Loucy (cell line): Measurements from ENCODE around the gene NXPH1.

Experiments
- H2AFZ ChIP-seq: fragments of 200-600 bp; sonication (generic); 2 replicates; pipeline ENCODE4 v1.6.0; 2016; ENCODE audit warnings: antibody characterized with exemption, mild to moderate bottlenecking, low read length, moderate library complexity
- H3F3A ChIP-seq: fragments of 200-600 bp; 2 replicates; pipeline ENCODE4 v1.6.0; 2016; ENCODE audit warnings: antibody characterized with exemption, low read depth, mild to moderate bottlenecking
- H3K27me3 ChIP-seq: fragments of 200-600 bp; sonication (generic); 2 replicates; pipeline ENCODE4 v1.6.1; 2014; ENCODE audit warnings: low read length, mild to moderate bottlenecking; ENCODE audit not compliant: insufficient read depth, poor library complexity, severe bottlenecking
- H3K36me3 ChIP-seq: fragments of 200-600 bp; sonication (generic); 2 replicates; pipeline ENCODE4 v1.6.1; 2016; ENCODE audit warnings: low read length; ENCODE audit not compliant: insufficient read depth
- H3K4me1 ChIP-seq: fragments of 200-600 bp; sonication (generic); 2 replicates; pipeline ENCODE4 v1.5.1; 2014; ENCODE audit warnings: low read length, mild to moderate bottlenecking; ENCODE audit not compliant: insufficient read depth, poor library complexity, severe bottlenecking
- H3K4me2 ChIP-seq: fragments of 200-600 bp; sonication (generic); 2 replicates; pipeline ENCODE4 v1.6.0; 2014; ENCODE audit warnings: antibody characterized with exemption, low read length, low read depth, mild to moderate bottlenecking; ENCODE audit not compliant: poor library complexity, severe bottlenecking
- H3K4me3 ChIP-seq: fragments of 200-600 bp; sonication (generic); 2 replicates; pipeline ENCODE4 v1.5.1; 2014; ENCODE audit warnings: low read length, mild to moderate bottlenecking, mixed read lengths; ENCODE audit not compliant: poor library complexity, severe bottlenecking
- H3K79me2 ChIP-seq: fragments of 200-600 bp; sonication (generic); 2 replicates; pipeline ENCODE4 v1.6.1; 2014; ENCODE audit warnings: low read length; ENCODE audit not compliant: insufficient read depth
- H3K9ac ChIP-seq: fragments of 200-600 bp; sonication (generic); 2 replicates; pipeline ENCODE4 v1.6.0; 2014; ENCODE audit warnings: mild to moderate bottlenecking, low read depth, low read length, moderate library complexity; ENCODE audit not compliant: poor library complexity, severe bottlenecking
- H3K9me2 ChIP-seq: fragments of 200-600 bp; sonication (generic); replicated peaks from 2 replicates; pipeline ENCODE4 v1.6.1; 2016; ENCODE audit warnings: low read depth, low read length, mixed read lengths
- H3K9me3 ChIP-seq: fragments of 200-600 bp; sonication (generic); 2 replicates; pipeline ENCODE4 v1.6.1; 2014; ENCODE audit warnings: mild to moderate bottlenecking, antibody characterized with exemption, low read length, low read depth; ENCODE audit not compliant: insufficient read depth
- H4K20me1 ChIP-seq: fragments of 200-600 bp; sonication (generic); 2 replicates; pipeline ENCODE4 v1.6.0; 2014; ENCODE audit warnings: antibody characterized with exemption, low read length, mild to moderate bottlenecking; ENCODE audit not compliant: insufficient read depth, poor library complexity, severe bottlenecking
- CTCF ChIP-seq: fragments of 200-600 bp; sonication (generic); conservative IDR thresholded peaks from 2 replicates; pipeline ENCODE4 v1.5.1; 2014; ENCODE audit warnings: mild to moderate bottlenecking, antibody characterized with exemption, low read length
- EZH2phosphoT487 ChIP-seq: fragments of 200-600 bp; IDR thresholded peaks from 2 replicates; pipeline ENCODE4 v1.6.1; 2018; ENCODE audit warnings: antibody characterized with exemption, mild to moderate bottlenecking, moderate library complexity, borderline replicate concordance

The NXPH1 gene

GRCh38 chr7:8462309-8462708, 28.9 kb downstream of the NXPH1 start:
- H3K9ac ChIP-seq: no peak overlapping the region
- H3K9me2 ChIP-seq: no peaks in the 10 kb centered on the region
- H4K20me1 ChIP-seq: no peaks in the 10 kb centered on the region
- H3K27me3 ChIP-seq: no peaks in the 10 kb centered on the region
- no peaks in the 10 kb centered on the region for H3F3A ChIP-seq
- H3K79me2 ChIP-seq: no peaks in the 10 kb centered on the region
- no peak overlapping the region for H2AFZ ChIP-seq
- no peak overlapping the region for H3K4me3 ChIP-seq
- no peaks in the 10 kb centered on the region for H3K36me3 ChIP-seq
- TF ChIP-seq CTCF: no peak
- no peak for TF ChIP-seq EZH2phosphoT487
- H3K4me1 ChIP-seq: no peaks in the 10 kb centered on the region
- no peak overlapping the region for H3K4me2 ChIP-seq
- no peaks in the 10 kb centered on the region for H3K9me3 ChIP-seq

GRCh38 chr7:8465338-8465737, 31.9 kb downstream of the NXPH1 start:
- Histone ChIP-seq H3K79me2 (no peaks in the 10 kb centered on the region), H3K36me3 (no peaks in the 10 kb centered on the region), H3K4me2 (no peak overlapping the region), H3K9me3 (no peaks in the 10 kb centered on the region), H3K4me3 (no peak overlapping the region), H3K9ac (no peak overlapping the region), H3K27me3 (no peaks in the 10 kb centered on the region), H3F3A (no peaks in the 10 kb centered on the region), H2AFZ (no peak overlapping the region), H3K4me1 (no peaks in the 10 kb centered on the region), H4K20me1 (no peaks in the 10 kb centered on the region), H3K9me2 (no peaks in the 10 kb centered on the region)
- TF ChIP-seq EZH2phosphoT487 (no peak), CTCF (no peak)

GRCh38 chr7:8480527-8480926, 47.1 kb downstream of the NXPH1 start:
- Histone ChIP-seq H4K20me1 (no peaks in the 10 kb centered on the region), H3K27me3 (no peaks in the 10 kb centered on the region), H3K79me2 (no peaks in the 10 kb centered on the region), H3K9me3 (no peaks in the 10 kb centered on the region), H3F3A (no peaks in the 10 kb centered on the region), H3K9ac (no peak overlapping the region), H3K4me1 (no peaks in the 10 kb centered on the region), H3K36me3 (no peaks in the 10 kb centered on the region), H3K4me3 (no peak overlapping the region), H3K4me2 (no peak overlapping the region), H2AFZ (no peak overlapping the region), H3K9me2 (no peaks in the 10 kb centered on the region)
- TF ChIP-seq EZH2phosphoT487 (no peak), CTCF (no peak)
